ENCODE results near the gene VARS1.

GRCh38 chr6:31837369-31838113, 42.0 kb upstream of the VARS1 start:
- TF ChIP-seq POLR2A (IDR thresholded peaks at IDR 0.05; ENCODE audit: low read depth, low read length), result peak; percentile 16; the same call in 1 of the 2 replicates
- TF ChIP-seq TAF1 (IDR thresholded peaks at IDR 0.05; ENCODE audit: borderline replicate concordance, low read depth, low read length), result no peak
- no peak for TF ChIP-seq POLR2AphosphoS5 (IDR thresholded peaks at IDR 0.05; ENCODE audit: low read depth, low read length)
